Renal cortical epithelial cell (primary cell): ENCODE data around the gene NDUFB3. TPM values are rescaled to one million over a fixed set of nuclear protein-coding genes. Genes with fewer than 3 reads are reported as not detected.
A peak's percentile ranks its signal among the peaks of the same experiment; 100 is the strongest.
"Not testable (repeated sequence)": the region's sequence is repeated elsewhere in the genome, so short reads cannot be mapped to it uniquely, and the experiment has no call there.

Experiments used
- DNase-seq: peaks from one replicate; pipeline ENCODE4 v3.0.0-alpha.2; 2011; ENCODE audit warnings: low read depth
- total RNA-seq: library from RNA; depleted of rRNA; stranded (reverse); fragments of >200 nt; gene quantifications from 2 replicates; pipeline ENCODE4 v1.2.3, GENCODE V29; 2014

The NDUFB3 gene
- total RNA-seq, 1 donor from 2014 or later, result 103 TPM

GRCh38 chr2:201090574-201090973 is 18.8 kb downstream of the NDUFB3 start:
- DNase-seq, result no peak

DNA sequence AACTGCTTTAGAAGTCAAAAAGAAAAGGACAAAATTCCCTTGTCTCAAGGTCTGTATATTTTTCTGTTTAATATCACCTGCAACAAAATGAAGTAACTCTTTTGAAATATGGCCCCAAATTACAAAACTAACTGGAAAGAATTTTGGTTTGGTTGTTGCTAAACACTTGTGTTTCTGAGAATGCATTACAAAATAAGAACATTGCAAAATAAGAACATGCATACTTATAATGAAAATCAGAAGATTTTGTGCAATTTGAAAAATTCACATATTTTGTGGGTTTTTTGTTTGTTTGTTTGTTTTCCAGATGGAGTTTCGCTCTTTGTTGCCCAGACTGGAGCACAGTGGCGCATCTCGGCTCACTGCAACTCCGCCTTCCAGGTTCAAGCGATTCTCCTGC is 21.8 kb downstream of the NDUFB3 start:
- DNase-seq, result no peak

DNA sequence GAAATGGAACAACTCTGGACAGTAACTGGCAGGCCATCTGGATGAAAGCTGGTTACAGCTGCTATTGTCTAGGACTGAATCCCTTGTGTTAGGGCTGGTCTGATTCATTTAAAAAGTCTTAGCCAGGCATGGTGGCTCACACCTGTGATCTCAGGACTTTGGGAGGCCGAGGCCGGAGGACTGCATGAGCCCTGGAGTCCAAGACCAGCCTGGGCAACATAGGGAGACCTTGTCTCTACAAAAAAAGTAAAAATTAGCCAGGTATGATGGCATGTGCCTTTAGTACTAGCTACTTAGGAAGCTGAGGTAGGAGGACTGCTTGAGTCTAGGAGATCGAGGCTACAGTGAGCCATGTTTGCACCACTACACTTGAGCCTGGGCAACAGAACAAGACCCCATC is 28.7 kb downstream of the NDUFB3 start:
- DNase-seq, result no peak

DNA sequence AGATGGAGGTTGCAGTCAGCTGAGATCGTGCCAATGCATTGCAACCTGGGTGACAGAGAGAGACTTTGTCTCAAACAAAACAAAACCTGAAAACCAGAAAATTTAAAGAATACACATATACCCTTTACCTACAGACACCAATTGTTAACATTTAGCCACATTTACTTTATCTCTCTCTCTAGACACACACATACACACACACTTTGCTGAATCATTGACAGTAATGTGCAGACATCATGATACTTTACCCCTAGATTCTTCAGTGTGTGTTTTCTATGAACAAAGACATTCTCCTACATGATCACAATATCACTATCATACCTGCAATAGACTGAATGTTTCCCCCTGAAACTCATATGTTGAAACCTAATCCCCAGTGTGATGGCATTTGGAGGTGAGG is 34.0 kb downstream of the NDUFB3 start:
- DNase-seq, result no peak

DNA sequence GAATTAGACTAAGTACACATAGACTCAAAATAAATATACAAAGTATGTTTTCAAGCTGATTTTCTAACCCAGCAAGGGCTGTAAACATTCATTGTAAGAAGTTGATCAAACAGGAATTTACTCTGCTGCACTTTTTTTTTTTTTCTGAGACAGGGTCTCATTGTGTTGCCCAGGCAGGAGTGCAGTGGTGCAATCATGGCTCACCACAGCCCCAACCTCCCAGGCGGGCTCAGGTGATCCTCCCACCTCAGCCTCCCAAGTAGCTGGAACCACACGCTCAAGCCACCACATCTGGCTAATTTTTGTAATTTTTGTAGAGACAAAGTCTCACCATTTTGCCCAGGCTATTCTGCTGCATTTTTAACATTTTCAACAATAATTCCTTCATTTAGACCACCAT is 35.8 kb downstream of the NDUFB3 start:
- DNase-seq, result no peak

- no peak for DNase-seq
Measured at GRCh38 chr2:201108341-201108740, 36.5 kb downstream of the NDUFB3 start.

DNA sequence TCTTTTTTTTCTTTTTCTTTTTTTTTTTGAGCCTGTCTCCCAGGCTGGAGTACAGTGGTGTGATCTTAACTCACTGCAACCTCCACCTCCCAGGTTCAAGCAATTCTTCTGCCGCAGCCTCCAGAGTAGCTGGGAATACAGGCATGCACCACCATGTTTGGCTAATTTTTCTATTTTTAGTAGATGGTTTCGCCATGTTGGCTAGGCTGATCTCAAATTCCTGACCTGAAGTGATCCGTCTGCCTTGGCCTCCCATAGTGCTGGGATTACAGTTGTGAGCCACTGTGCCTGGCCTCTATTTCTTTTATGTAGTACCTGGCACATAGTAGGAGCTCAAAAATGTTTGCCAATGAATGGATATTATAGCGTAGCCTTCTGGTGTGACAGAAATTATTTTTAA is 37.4 kb downstream of the NDUFB3 start:
- no peak for DNase-seq

DNA sequence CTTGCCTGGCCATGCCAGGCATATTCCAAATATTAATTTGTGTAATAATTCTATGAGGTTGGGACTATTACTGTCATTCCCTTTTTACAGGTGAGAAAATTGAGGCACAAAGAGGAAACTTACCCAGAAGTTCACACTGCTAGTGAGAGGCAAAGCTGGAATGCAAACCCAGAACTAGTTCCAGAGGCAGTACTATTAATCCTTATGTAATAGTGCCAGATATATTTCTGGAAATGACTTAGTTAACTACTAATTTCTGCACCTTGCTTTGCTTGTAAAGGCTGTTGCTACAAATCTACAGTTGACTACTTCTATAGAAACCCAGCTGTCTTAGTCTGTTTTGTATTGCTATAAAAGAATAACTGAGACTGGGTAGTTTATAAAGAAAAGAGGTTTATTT is 38.8 kb downstream of the NDUFB3 start:
- DNase-seq, result no peak

- no peak for DNase-seq
Measured at GRCh38 chr2:201111096-201111495, 39.3 kb downstream of the NDUFB3 start.

DNA sequence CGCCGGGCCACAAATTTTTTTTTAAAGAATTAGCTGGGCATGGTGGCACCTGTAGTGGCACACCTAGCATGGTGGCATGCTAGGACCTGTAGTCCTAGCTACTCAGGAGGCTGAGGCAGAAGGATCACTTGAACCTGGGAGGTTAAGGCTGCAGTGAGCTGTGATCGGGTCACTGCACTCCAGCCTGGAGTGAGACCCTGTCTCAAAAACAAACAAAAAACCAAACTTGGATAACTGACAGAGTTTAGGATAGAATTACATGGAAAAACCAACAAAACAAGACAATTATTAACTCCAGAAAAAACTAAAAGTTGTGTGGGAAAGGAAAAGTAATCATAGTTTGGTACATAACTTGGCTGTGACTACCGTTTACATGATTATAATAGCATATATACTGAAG is 42.5 kb downstream of the NDUFB3 start:
- no peak for DNase-seq

DNA sequence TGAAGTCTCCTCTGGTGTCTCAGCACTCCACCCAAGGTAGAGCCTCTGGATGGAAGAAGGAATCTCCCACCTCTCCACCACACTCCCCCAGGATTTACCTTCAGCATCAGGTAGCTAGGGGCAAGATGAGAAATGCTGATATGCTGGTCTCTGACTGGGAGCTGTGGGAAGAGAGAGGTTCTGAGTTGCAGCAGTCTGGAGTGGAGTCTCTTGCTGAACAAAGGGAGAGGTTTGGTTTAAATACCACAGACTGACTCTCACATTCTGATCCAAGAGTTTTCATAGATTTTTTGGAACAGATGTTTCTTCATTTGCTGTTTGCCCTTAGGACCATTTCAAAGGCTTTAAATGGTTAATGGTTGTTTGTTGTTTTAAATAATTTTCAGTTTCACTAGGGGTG is 43.0 kb downstream of the NDUFB3 start:
- DNase-seq, result no peak

DNA sequence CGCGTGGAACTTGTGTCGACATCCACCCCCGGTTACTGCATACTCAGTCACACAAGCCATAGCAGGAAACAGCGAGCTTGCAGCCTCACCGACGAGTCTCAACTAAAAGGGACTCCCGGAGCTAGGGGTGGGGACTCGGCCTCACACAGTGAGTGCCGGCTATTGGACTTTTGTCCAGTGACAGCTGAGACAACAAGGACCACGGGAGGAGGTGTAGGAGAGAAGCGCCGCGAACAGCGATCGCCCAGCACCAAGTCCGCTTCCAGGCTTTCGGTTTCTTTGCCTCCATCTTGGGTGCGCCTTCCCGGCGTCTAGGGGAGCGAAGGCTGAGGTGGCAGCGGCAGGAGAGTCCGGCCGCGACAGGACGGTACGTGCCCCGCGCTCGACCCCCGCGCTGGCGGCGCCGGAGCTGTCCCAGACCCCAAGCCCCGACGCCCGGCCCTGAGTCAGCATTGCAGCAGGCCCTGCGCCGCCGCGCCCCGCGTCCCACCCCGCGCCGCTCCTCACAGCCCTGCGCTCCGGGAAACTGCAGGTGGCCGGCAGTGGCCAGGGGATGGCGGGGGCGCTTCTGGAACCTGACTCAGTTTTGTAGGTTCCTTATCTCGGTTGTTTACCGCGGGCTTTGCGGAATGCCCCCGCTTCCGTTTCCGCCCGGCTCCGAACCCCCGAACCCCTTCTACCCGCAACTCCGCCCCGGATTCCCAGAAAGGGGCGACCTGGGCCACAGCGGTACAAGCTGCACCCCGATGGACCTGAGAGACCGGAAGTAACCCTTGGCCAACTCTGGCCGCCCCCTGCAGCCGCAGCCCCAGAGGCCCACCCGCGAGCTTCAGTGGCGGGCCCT is 44.5 kb downstream of the NDUFB3 start, which contains the start of gene CFLAR:
TSS of gene CFLAR (plus strand) at position 50 of the 844 bp plus-strand sequence. CDS start 13,702 bp downstream, outside the sequence.
- peak; percentile 76 for DNase-seq

DNA sequence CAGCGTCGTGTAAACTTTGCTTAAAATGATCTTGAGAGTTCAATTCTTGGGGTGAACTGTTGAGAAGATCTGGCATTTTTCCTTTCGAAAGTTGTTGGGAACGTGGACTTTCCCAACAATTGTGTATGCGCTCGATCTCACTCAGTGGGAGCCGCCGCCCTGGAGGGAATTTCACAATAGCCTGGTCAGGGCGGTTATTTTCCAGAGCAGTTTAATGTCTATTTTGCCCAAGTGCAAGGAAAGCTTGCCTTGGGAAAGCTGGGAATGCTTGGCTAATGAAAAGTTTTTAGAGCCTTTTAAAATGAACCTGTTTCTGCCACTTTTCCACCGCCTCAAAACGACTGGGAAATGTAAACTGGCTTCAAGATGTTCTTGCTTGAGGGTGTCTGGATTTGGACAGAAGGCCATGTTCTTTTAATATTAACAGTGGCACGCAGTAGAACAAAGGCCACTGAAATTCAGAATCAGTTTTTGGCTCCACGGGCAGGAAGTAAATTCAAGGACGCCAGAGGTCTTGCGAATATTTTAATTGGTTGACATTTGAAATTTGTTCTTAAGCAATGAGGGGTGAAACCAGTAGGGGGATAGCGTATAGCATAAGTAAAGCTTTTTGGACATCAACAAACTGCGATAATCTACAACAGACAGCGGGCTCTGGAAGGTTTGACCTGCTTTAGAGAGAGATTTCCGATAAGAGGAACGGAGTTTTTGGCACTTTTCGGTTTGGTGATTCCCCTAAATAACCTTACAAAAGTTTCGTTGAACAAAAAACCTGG is 45.3 kb downstream of the NDUFB3 start:
- DNase-seq, result peak; percentile 90

DNA sequence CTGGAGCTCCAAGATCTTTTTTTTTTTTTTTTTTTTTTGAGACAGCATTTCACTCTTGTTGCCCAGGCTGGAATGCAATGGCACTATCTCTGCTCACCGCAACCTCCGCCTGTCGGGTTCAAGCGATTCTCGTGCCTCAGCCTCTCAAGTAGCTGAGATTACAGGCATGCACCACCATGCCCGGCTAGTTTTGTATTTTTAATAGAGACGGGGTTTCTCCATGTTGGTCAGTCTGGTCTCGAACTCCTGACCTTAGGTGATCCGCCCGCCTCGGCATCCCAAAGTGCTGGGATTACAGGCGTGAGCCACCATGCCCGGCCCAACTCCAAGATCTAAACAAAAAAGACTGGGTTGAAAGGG is 45.9 kb downstream of the NDUFB3 start:
- not testable (repeated sequence) for DNase-seq

- peak; percentile 91 for DNase-seq
Measured at GRCh38 chr2:201118121-201118960, 46.5 kb downstream of the NDUFB3 start.

GRCh38 chr2:201118961-201119854 is 47.4 kb downstream of the NDUFB3 start:
- DNase-seq, result peak; percentile 61

DNA sequence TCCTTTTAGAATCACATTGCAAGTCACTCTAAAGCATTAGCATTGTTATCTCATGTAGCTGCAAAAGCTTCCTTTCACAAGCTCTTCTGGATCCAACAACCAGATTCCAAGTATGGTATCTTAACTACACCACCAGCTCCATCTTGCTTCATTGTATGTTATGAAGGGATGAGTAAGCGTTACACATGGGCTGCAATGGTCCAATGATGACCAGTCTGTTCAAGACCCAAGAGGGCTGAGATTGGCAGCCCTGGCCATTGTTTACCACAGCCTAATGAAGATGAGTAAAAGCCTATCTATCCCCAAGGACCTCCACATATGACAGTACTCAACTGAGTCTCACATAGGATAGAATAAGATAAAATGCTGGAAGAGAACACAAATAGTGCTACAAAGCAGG is 50.5 kb downstream of the NDUFB3 start:
- DNase-seq, result peak; percentile 54

- peak; percentile 70 for DNase-seq
Measured at GRCh38 chr2:201126308-201127151, 54.7 kb downstream of the NDUFB3 start.

DNA sequence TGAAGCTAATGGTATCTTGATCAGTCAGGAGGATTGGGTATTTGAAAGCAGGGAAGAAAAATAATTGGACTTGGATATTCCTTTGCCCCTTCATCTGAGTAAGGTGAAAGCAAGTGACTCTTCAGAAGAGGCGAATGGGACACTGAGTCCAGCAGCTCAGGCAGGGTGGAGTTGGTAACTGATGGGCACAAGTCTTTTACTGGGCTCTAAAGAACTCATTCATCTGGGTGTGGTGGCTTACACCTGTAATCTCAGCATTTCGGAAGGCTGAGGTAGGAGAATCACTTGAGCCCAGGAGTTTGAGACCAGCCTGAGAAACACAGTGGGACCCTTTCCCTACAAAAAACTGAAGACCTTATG is 55.3 kb downstream of the NDUFB3 start:
- no peak for DNase-seq

GRCh38 chr2:201127570-201127969 is 55.8 kb downstream of the NDUFB3 start:
- peak; percentile 79 for DNase-seq
